Breast epithelium (tissue), 4 donors: ENCODE measurements around the gene SMAD1. TPM values are rescaled to one million over a fixed set of nuclear protein-coding genes. Genes with fewer than 3 reads are reported as not detected.
A peak's percentile ranks its signal among the peaks of the same experiment; 100 is the strongest.

Experiments used
- DNase-seq, 2 donors: peaks; one replicate each; pipeline ENCODE4 v3.0.0-alpha.2; 2019; ENCODE audit warnings: low spot score in 2 of 2
- H3K27ac ChIP-seq, 2 donors: fragments of 200-600 bp; sonication (generic) in 1 of 2; one replicate each; pipeline ENCODE4 v1.5.1; 2016 to 2019; ENCODE audit warnings: mild to moderate bottlenecking in 1 of 2
- H3K27me3 ChIP-seq, 2 donors: fragments of 200-600 bp; sonication (generic) in 1 of 2; one replicate each; pipeline versions ENCODE4 v1.5.1 to v1.6.0; 2017 to 2019; ENCODE audit warnings: control low read depth in 1 of 2, mild to moderate bottlenecking in 1 of 2
- H3K36me3 ChIP-seq: fragments of 200-600 bp; one replicate; pipeline ENCODE4 v1.5.1; 2019
- H3K4me1 ChIP-seq, 2 donors: fragments of 200-600 bp; sonication (generic); one replicate each; pipeline ENCODE4 v1.5.1; 2016 to 2019; ENCODE audit warnings: control low read depth in 1 of 2
- H3K4me3 ChIP-seq, 3 donors: fragments of 200-600 bp; sonication (generic); 1 replicate in 2 of 3; 2 replicates in 1 of 3; pipeline ENCODE4 v1.5.1; 2016 to 2019; ENCODE audit warnings: mild to moderate bottlenecking in 3 of 3, moderate library complexity in 2 of 3
- H3K9me3 ChIP-seq, 2 donors: fragments of 200-600 bp; sonication (generic) in 1 of 2; one replicate each; pipeline ENCODE4 v1.5.1; 2016 to 2019; ENCODE audit warnings: control low read depth in 1 of 2
- POLR2A ChIP-seq: fragments of 450-650 bp; IDR thresholded peaks from one replicate; pipeline ENCODE4 v1.6.1; 2016; ENCODE audit warnings: antibody characterized with exemption, mild to moderate bottlenecking, moderate library complexity
- POLR2AphosphoS5 ChIP-seq, 3 donors: sonication (generic); formaldehyde crosslinking; IDR thresholded peaks; one replicate each; pipeline ENCODE4 v1.6.1; 2017; ENCODE audit warnings: antibody characterized with exemption in 3 of 3
- intact Hi-C: fragments of 100-400 bp; cut with DNase I; formaldehyde crosslinking; loops from one replicate; pipeline ENCODE4 v1.15.1; 2023; ENCODE audit warnings: low total_unique reads
- total RNA-seq, 3 donors: library from RNA; depleted of rRNA; stranded (reverse); fragments of >200 nt; gene quantifications; one replicate each; pipeline ENCODE4 v1.1.0, GENCODE V29; 2016
- TF ChIP-seq, protein P1 (sequence below), 3 donors: fragments of 450-650 bp; IDR thresholded peaks; one replicate each; pipeline ENCODE4 v1.5.1; 2016 to 2017; ENCODE audit warnings: antibody characterized with exemption in 3 of 3, mild to moderate bottlenecking in 3 of 3, moderate library complexity in 3 of 3

Gene SMAD1
- total RNA-seq, 3 donors from 2014 or later: 19.5 to 62.8 (median 43.6) TPM

DNA sequence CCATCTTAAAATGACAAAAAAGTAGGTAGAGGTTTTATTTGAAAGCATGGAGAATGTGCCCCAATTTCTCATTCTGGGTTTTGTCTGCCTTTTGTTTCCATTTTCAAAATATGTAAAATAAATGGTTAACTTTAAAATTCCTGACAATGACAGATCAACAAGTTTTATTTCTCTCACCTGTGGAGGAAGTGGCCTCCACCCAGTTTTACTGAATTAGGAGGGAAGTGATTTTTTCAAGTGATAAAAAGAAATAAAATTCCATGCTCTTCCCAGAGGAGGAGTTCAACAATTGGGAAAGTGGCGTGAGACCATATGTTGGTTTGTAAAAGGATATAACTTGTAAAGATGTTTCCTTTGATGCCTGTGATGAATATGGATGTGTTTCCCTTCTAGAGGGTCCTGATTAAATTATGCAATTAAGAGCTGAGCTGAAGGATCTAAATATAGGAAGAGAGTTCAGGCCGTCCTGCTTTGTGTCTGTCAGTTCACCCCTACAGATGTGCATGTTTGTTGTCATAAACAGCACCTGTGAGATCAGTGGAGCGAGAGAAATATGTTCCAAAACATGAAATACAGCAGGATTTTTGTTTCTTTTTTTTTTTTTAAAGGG, 19.5 kb downstream of the SMAD1 start:
- Histone ChIP-seq H3K9me3 (no peaks in the 10 kb centered on the region), H3K4me1 (no peaks in the 10 kb centered on the region), H3K27me3 (no peaks in the 10 kb centered on the region), H3K4me3 (no peak overlapping the region), H3K36me3 (peaks cover 3% of the 10 kb centered on the region), H3K27ac (no peak overlapping the region)
- intact Hi-C loops: no loop called here
- TF ChIP-seq POLR2AphosphoS5 (IDR thresholded peaks at IDR 0.05) (no peak), POLR2A (no peak)
- TF ChIP-seq, protein P1, sequence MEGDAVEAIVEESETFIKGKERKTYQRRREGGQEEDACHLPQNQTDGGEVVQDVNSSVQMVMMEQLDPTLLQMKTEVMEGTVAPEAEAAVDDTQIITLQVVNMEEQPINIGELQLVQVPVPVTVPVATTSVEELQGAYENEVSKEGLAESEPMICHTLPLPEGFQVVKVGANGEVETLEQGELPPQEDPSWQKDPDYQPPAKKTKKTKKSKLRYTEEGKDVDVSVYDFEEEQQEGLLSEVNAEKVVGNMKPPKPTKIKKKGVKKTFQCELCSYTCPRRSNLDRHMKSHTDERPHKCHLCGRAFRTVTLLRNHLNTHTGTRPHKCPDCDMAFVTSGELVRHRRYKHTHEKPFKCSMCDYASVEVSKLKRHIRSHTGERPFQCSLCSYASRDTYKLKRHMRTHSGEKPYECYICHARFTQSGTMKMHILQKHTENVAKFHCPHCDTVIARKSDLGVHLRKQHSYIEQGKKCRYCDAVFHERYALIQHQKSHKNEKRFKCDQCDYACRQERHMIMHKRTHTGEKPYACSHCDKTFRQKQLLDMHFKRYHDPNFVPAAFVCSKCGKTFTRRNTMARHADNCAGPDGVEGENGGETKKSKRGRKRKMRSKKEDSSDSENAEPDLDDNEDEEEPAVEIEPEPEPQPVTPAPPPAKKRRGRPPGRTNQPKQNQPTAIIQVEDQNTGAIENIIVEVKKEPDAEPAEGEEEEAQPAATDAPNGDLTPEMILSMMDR (IDR thresholded peaks at IDR 0.05): no peak
- no peak for DNase-seq

DNA sequence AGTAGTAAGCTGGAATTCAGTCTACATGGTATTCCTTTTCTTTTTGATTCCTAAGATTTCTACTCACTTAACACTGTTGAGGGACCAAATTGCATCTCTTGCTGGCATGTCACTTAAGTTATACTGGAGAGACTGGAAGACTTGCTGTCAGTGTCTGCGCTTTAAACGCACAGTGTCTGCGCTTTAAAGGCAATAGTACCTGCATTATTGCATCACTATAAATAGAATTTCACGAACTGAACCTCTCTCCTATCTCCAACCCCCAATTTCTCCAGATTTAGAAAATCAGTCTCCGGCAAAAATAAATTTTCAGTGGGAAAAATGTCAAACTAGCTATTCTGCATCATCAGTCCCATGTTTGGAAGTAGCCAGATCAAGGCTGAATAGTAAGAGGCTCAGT, 21.2 kb downstream of the SMAD1 start:
- H3K27me3 ChIP-seq: no peaks in the 10 kb centered on the region
- DNase-seq: no peak
- peak overlapping the region in 1 of 2 donors; percentile 5 for H3K27ac ChIP-seq
- intact Hi-C loops: no loop called here
- no peaks in the 10 kb centered on the region for H3K4me1 ChIP-seq
- H3K36me3 ChIP-seq: peaks cover 3% of the 10 kb centered on the region
- TF ChIP-seq, protein P1 (IDR thresholded peaks at IDR 0.05): no peak
- TF ChIP-seq POLR2A: no peak
- TF ChIP-seq POLR2AphosphoS5 (IDR thresholded peaks at IDR 0.05): no peak
- H3K9me3 ChIP-seq: no peaks in the 10 kb centered on the region
- no peak overlapping the region for H3K4me3 ChIP-seq

DNA sequence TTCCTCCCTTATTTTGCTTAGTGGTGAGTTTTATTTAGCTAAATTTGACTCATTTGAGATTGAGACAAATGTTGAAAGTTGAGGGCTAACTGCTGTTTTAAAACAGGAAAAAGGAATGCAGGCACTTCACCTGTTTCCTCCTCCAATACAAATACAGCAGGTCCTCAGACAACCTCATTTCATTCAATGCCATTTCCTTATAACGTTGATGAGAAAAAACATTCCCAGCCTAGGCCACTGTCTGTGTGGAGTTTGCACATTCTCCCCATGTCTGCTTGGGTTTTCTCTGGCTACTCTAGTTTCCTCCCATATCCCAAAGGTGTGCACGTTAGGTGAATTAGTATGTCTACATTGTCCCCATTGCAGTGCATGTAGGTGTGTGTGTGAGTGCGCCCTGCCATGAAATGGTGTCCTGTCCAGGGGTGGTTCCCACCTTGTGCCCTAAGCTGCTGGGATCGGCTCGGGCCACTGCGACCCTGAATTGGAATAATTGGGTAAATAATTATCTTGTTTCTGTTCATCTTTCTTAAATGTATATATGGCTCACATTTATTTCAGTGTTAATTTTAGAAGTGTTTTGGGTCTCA, 21.9 kb downstream of the SMAD1 start:
- DNase-seq: no peak
- Histone ChIP-seq H3K27me3 (no peaks in the 10 kb centered on the region), H3K4me3 (no peak overlapping the region), H3K36me3 (no peaks in the 10 kb centered on the region), H3K27ac (no peak overlapping the region), H3K9me3 (no peaks in the 10 kb centered on the region), H3K4me1 (no peaks in the 10 kb centered on the region)
- intact Hi-C loops: no loop called here
- TF ChIP-seq, protein P1 (IDR thresholded peaks at IDR 0.05): no peak
- TF ChIP-seq POLR2AphosphoS5 (IDR thresholded peaks at IDR 0.05) (no peak), POLR2A (no peak)

DNA sequence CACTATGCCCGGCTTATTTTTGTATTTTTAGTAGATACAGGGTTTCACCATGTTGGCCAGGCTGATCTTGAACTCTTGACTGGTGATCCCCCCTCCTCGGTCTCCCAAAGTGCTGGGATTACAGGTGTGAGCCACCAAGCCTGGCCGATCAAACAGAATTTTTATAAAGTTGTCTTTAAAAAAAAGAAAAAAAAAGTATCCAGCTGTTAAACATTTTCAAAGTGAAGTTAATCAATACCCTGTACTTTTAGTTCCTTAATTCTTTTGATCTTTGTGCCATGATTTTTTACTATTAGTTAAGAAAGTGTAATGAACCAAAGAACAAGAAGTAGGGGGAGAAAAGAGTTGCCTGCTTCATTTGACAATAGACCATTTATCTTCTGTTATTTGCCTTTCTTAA, 24.3 kb downstream of the SMAD1 start:
- TF ChIP-seq POLR2AphosphoS5 (IDR thresholded peaks at IDR 0.05) (no peak), POLR2A (no peak)
- TF ChIP-seq, protein P1 (IDR thresholded peaks at IDR 0.05): no peak
- H3K4me3 ChIP-seq: no peak overlapping the region
- no peak overlapping the region for H3K27ac ChIP-seq
- H3K27me3 ChIP-seq: no peaks in the 10 kb centered on the region
- DNase-seq: no peak
- H3K4me1 ChIP-seq: no peaks in the 10 kb centered on the region
- H3K36me3 ChIP-seq: no peaks in the 10 kb centered on the region
- intact Hi-C loops: no loop called here
- H3K9me3 ChIP-seq: peaks cover 0 to 2% of the 10 kb centered on the region in 2 donors

DNA sequence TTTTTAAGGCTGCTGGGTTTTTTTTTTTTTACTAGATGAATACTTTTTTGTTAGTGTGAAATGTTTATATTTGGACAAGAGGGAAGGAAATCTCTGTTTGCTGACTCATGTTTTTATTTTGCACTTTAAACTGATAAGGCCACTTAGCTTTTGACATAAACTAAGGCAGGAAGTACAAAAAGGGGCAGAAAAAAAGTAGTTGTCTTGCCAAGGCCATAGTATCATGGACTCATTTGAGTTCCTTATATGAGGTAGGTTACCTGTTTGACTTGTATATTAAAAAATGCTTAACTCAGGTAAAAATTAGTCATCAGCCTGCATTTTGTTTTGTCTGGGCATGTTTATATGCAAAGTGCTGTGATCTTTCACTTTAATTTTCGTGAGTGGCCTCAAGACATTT, 26.0 kb downstream of the SMAD1 start:
- Histone ChIP-seq H3K4me1 (no peaks in the 10 kb centered on the region), H3K27me3 (no peaks in the 10 kb centered on the region), H3K36me3 (no peaks in the 10 kb centered on the region), H3K27ac (peak overlapping the region in 1 of 2 donors; percentile 33), H3K9me3 (peaks cover 0 to 19% of the 10 kb centered on the region in 2 donors), H3K4me3 (no peak overlapping the region)
- no peak for DNase-seq
- intact Hi-C loops: no loop called here
- TF ChIP-seq POLR2A (no peak), POLR2AphosphoS5 (IDR thresholded peaks at IDR 0.05) (no peak)
- TF ChIP-seq, protein P1 (IDR thresholded peaks at IDR 0.05): no peak
